Inflammatory macrophage treated with lipopolysaccharide for 1 hour (primary cell): ENCODE measurements around the gene GPC5.
"Not testable (repeated sequence)": the region's sequence is repeated elsewhere in the genome, so short reads cannot be mapped to it uniquely, and the experiment has no call there.

Source experiments
- DNase-seq, 2 donors: peaks; one replicate each; pipeline ENCODE4 v3.0.0-alpha.2; 2020 to 2022

The GPC5 gene

GRCh38 chr13:91798338-91798737 lies 399.9 kb downstream of the GPC5 start:
- not testable (repeated sequence) for DNase-seq

- DNase-seq, result not testable (repeated sequence)
Observed at GRCh38 chr13:91801772-91802171, 403.4 kb downstream of the GPC5 start.

- no peak for DNase-seq
Observed at GRCh38 chr13:91802957-91803356, 404.5 kb downstream of the GPC5 start.

- DNase-seq, result no peak
Observed at GRCh38 chr13:91804724-91805123, 406.3 kb downstream of the GPC5 start.

GRCh38 chr13:91805605-91806004 lies 407.2 kb downstream of the GPC5 start:
- DNase-seq, result no peak

- no peak for DNase-seq
Observed at GRCh38 chr13:91809161-91809560, 410.7 kb downstream of the GPC5 start.

GRCh38 chr13:91813253-91813652 lies 414.8 kb downstream of the GPC5 start:
- DNase-seq, result no peak

GRCh38 chr13:91816263-91816807 lies 417.9 kb downstream of the GPC5 start:
- no peak for DNase-seq

- no peak for DNase-seq
Observed at GRCh38 chr13:91817250-91817649, 418.8 kb downstream of the GPC5 start.

GRCh38 chr13:91824416-91824815 lies 426.0 kb downstream of the GPC5 start:
- no peak for DNase-seq

GRCh38 chr13:91825516-91825915 lies 427.1 kb downstream of the GPC5 start:
- DNase-seq, result no peak

GRCh38 chr13:91836553-91836952 lies 438.1 kb downstream of the GPC5 start:
- no peak for DNase-seq

GRCh38 chr13:91845612-91846011 lies 447.2 kb downstream of the GPC5 start:
- DNase-seq, result no peak

- no peak for DNase-seq
Observed at GRCh38 chr13:91863699-91864098, 465.3 kb downstream of the GPC5 start.

GRCh38 chr13:91868351-91868750 lies 469.9 kb downstream of the GPC5 start:
- DNase-seq, result no peak

- no peak for DNase-seq
Observed at GRCh38 chr13:91878491-91878890, 480.1 kb downstream of the GPC5 start.

- DNase-seq, result no peak
Observed at GRCh38 chr13:91879360-91879759, 480.9 kb downstream of the GPC5 start.

GRCh38 chr13:91882918-91883317 lies 484.5 kb downstream of the GPC5 start:
- no peak for DNase-seq

- DNase-seq, result no peak
Observed at GRCh38 chr13:91889641-91890040, 491.2 kb downstream of the GPC5 start.

- no peak for DNase-seq
Observed at GRCh38 chr13:91891141-91891540, 492.7 kb downstream of the GPC5 start.

GRCh38 chr13:91893040-91893439 lies 494.6 kb downstream of the GPC5 start:
- no peak for DNase-seq

- no peak for DNase-seq
Observed at GRCh38 chr13:91894316-91894715, 495.9 kb downstream of the GPC5 start.

GRCh38 chr13:91896547-91896946 lies 498.1 kb downstream of the GPC5 start:
- no peak for DNase-seq

- not testable (repeated sequence) for DNase-seq
Observed at GRCh38 chr13:91898986-91899385, 500.6 kb downstream of the GPC5 start.

- DNase-seq, result no peak
Observed at GRCh38 chr13:91902291-91902690, 503.9 kb downstream of the GPC5 start.

GRCh38 chr13:91904005-91904404 lies 505.6 kb downstream of the GPC5 start:
- no peak for DNase-seq
